Endodermal cell (in vitro differentiated cells): ENCODE data around the gene FTSJ1. TPM values are rescaled to one million over a fixed set of nuclear protein-coding genes. Genes with fewer than 3 reads are reported as not detected.

Source experiments
- DNase-seq: peaks from one replicate; pipeline ENCODE4 v3.0.0-alpha.2; 2017
- H3K27ac ChIP-seq: 2 replicates; pipeline ENCODE4 v1.5.1; 2013; ENCODE audit warnings: mild to moderate bottlenecking, low read depth, low read length, moderate library complexity
- H3K27me3 ChIP-seq: 2 replicates; pipeline ENCODE4 v1.6.1; 2013; ENCODE audit warnings: mild to moderate bottlenecking, low read length, moderate library complexity; ENCODE audit not compliant: insufficient read depth, control insufficient read depth, poor library complexity, severe bottlenecking
- H3K36me3 ChIP-seq: 2 replicates; pipeline ENCODE4 v1.7.0; 2013; ENCODE audit warnings: mild to moderate bottlenecking, low read length, moderate library complexity; ENCODE audit not compliant: control insufficient read depth, insufficient read depth
- H3K4me1 ChIP-seq: one replicate; pipeline ENCODE4 v1.7.0; 2013; ENCODE audit warnings: low read length; ENCODE audit not compliant: control insufficient read depth, insufficient read depth
- H3K4me3 ChIP-seq: 2 replicates; pipeline ENCODE4 v1.5.1; 2013; ENCODE audit warnings: mild to moderate bottlenecking, low read length, moderate library complexity
- H3K9ac ChIP-seq: 2 replicates; pipeline ENCODE4 v1.6.1; 2013; ENCODE audit warnings: mild to moderate bottlenecking, low read length, moderate library complexity; ENCODE audit not compliant: poor library complexity, severe bottlenecking; ENCODE audit errors: extremely low read depth
- H3K9me3 ChIP-seq: 2 replicates; pipeline ENCODE4 v1.6.1; 2013; ENCODE audit warnings: mild to moderate bottlenecking, low read length, moderate library complexity; ENCODE audit not compliant: control insufficient read depth
- H3K27ac Mint-ChIP-seq: 2 replicates; pipeline ENCODE4 v1.8.0; 2020; ENCODE audit warnings: mixed read lengths
- H3K27me3 Mint-ChIP-seq: 2 replicates; pipeline ENCODE4 v1.8.0; 2021; ENCODE audit warnings: mild to moderate bottlenecking, mixed read lengths; ENCODE audit not compliant: insufficient read depth
- H3K36me3 Mint-ChIP-seq: 2 replicates; pipeline ENCODE4 v1.8.0; 2020; ENCODE audit warnings: low read depth, mixed read lengths
- H3K4me1 Mint-ChIP-seq: 2 replicates; pipeline ENCODE4 v1.8.0; 2020; ENCODE audit warnings: mixed read lengths
- H3K4me3 Mint-ChIP-seq: 2 replicates; pipeline ENCODE4 v1.8.0; 2020; ENCODE audit warnings: mild to moderate bottlenecking, moderate library complexity, mixed read lengths
- H3K9me3 Mint-ChIP-seq: 2 replicates; pipeline ENCODE4 v1.8.0; 2020; ENCODE audit warnings: mild to moderate bottlenecking, mixed read lengths
- CTCF ChIP-seq: fragments of 200-600 bp; sonication (generic); conservative IDR thresholded peaks from 2 replicates; pipeline ENCODE4 v1.5.0; 2021; ENCODE audit warnings: antibody characterized with exemption, mild to moderate bottlenecking
- WGBS, 2 experiments: methylation state at CpG; one replicate each; pipeline versions ENCODE4 v1.1.5 to v1.1.7; 2013; ENCODE audit warnings: missing lambda C conversion rate in 2 of 2, mixed read lengths in 1 of 2; ENCODE audit not compliant: insufficient coverage in 1 of 2, insufficient read length in 1 of 2; 5-methylcytosine and 5-hydroxymethylcytosine counted together
- total RNA-seq, 2 donors: library from RNA; stranded (reverse); fragmentation: NEBNext Ultra II Directional in 1 of 2; extraction: Animal tissue kit (Norgen Biotek cat#: 25700) in 1 of 2; gene quantifications; 2 replicates in 1 of 2; 3 replicates in 1 of 2; pipeline ENCODE4 v1.2.1, GENCODE V29; 2021

FTSJ1 gene
- total RNA-seq, 2 donors from 2014 or later, result 47.3 to 54.3 TPM

GRCh38 chrX:48468693-48469691, 7.0 kb upstream of the FTSJ1 start:
- Histone ChIP-seq H3K9me3 (no peaks in the 10 kb centered on the region), H3K4me3 (peak overlapping the region; percentile 85), H3K27me3 (no peaks in the 10 kb centered on the region), H3K4me1 (peaks cover 8% of the 10 kb centered on the region), H3K36me3 (peaks cover 24% of the 10 kb centered on the region), H3K9ac (peak overlapping the region; percentile 59), H3K27ac (no peak overlapping the region)
- H3K27me3 Mint-ChIP-seq, result no peaks in the 10 kb centered on the region
- TF ChIP-seq CTCF, result peak; percentile 48
- 0 to 3% methylated on average over 1 to 22 of the region's 23 CpGs for WGBS, 2 experiments
- peaks cover 18% of the 10 kb centered on the region for H3K36me3 Mint-ChIP-seq
- H3K27ac Mint-ChIP-seq, result peak overlapping the region; percentile 72
- peaks cover 76% of the 10 kb centered on the region for H3K9me3 Mint-ChIP-seq
- H3K4me1 Mint-ChIP-seq, result peaks cover 25% of the 10 kb centered on the region
- peak overlapping the region; percentile 79 for H3K4me3 Mint-ChIP-seq
- DNase-seq, result peak; percentile 76

- WGBS, 2 experiments, result 89 to 100% methylated on average over 3 to 14 of the region's 18 CpGs
- Mint-ChIP-seq H3K9me3 (peaks cover 78% of the 10 kb centered on the region), H3K36me3 (peaks cover 13% of the 10 kb centered on the region), H3K27ac (peak within 1 kb of the TSS; percentile 72), H3K4me3 (peak within 1 kb of the TSS; percentile 79), H3K4me1 (peaks cover 26% of the 10 kb centered on the region), H3K27me3 (no peaks in the 10 kb centered on the region)
- H3K9ac ChIP-seq, result peak within 1 kb of the TSS; percentile 59
- no peak for TF ChIP-seq CTCF
- H3K4me1 ChIP-seq, result peaks cover 8% of the 10 kb centered on the region
- DNase-seq, result no peak
- H3K27ac ChIP-seq, result no peak within 1 kb of the TSS
- H3K27me3 ChIP-seq, result no peaks in the 10 kb centered on the region
- H3K36me3 ChIP-seq, result peaks cover 14% of the 10 kb centered on the region
- H3K4me3 ChIP-seq, result peak within 1 kb of the TSS; percentile 85
- no peaks in the 10 kb centered on the region for H3K9me3 ChIP-seq
Measured at GRCh38 chrX:48470110-48470832, 5.7 kb upstream of the FTSJ1 start, which contains the start of gene SLC38A5. TSS of gene SLC38A5 (minus strand) at chrX:48470260. CDS start at chrX:48467924, 2,336 bp downstream.

GRCh38 chrX:48470833-48471118, 5.2 kb upstream of the FTSJ1 start:
- Histone ChIP-seq H3K9ac (no peak overlapping the region), H3K4me3 (no peak overlapping the region), H3K27me3 (no peaks in the 10 kb centered on the region), H3K36me3 (peaks cover 9% of the 10 kb centered on the region), H3K27ac (no peak overlapping the region), H3K9me3 (no peaks in the 10 kb centered on the region), H3K4me1 (peaks cover 8% of the 10 kb centered on the region)
- Mint-ChIP-seq H3K4me1 (peaks cover 23% of the 10 kb centered on the region), H3K4me3 (no peak overlapping the region), H3K9me3 (peaks cover 76% of the 10 kb centered on the region), H3K27ac (no peak overlapping the region), H3K36me3 (peaks cover 9% of the 10 kb centered on the region), H3K27me3 (no peaks in the 10 kb centered on the region)
- no peak for TF ChIP-seq CTCF
- no peak for DNase-seq
- WGBS, 2 experiments, result 80 to 83% methylated on average over 1 to 9 of the region's 9 CpGs
